WTC11 (cell line): Measurements from ENCODE around the gene ADAM22.

Experiments
- CBFB ChIP-seq: sonication (generic); formaldehyde crosslinking; IDR thresholded peaks from 2 replicates; pipeline ENCODE4 v1.8.1; 2022; ENCODE audit warnings: mild to moderate bottlenecking, low read depth, missing genetic modification reagents
- FOXK1 ChIP-seq: sonication (generic); formaldehyde crosslinking; IDR thresholded peaks from 2 replicates; pipeline ENCODE4 v1.8.0; 2022; ENCODE audit warnings: mild to moderate bottlenecking, moderate library complexity, missing genetic modification reagents
- JUN ChIP-seq: sonication (generic); formaldehyde crosslinking; IDR thresholded peaks from 2 replicates; pipeline ENCODE4 v1.8.0; 2023; ENCODE audit warnings: mild to moderate bottlenecking, missing genetic modification reagents
- KAT7 ChIP-seq: sonication (generic); formaldehyde crosslinking; IDR thresholded peaks from 2 replicates; pipeline ENCODE4 v1.8.1; 2023; ENCODE audit warnings: missing genetic modification reagents, mild to moderate bottlenecking, borderline replicate concordance
- NFYB ChIP-seq: sonication (generic); formaldehyde crosslinking; conservative IDR thresholded peaks from 2 replicates; pipeline ENCODE4 v1.8.0; 2022; ENCODE audit warnings: low read depth, missing genetic modification reagents
- SOX15 ChIP-seq: fragments of 250-450 bp; sonication (Bioruptor Pico); IDR thresholded peaks from 2 replicates; pipeline ENCODE4 v1.9.0; 2021; ENCODE audit warnings: mild to moderate bottlenecking
- SP1 ChIP-seq: sonication (generic); formaldehyde crosslinking; conservative IDR thresholded peaks from 2 replicates; pipeline ENCODE4 v1.8.1; 2022; ENCODE audit warnings: missing genetic modification reagents
- ZNF423 ChIP-seq: fragments of 250-450 bp; sonication (Bioruptor Pico); IDR thresholded peaks from 2 replicates; pipeline ENCODE4 v2.1.2; 2022; ENCODE audit warnings: mild to moderate bottlenecking, moderate library complexity
- TF ChIP-seq, protein P1 (sequence below): fragments of 200-600 bp; IDR thresholded peaks from 2 replicates; pipeline ENCODE4 v1.8.0; 2022; ENCODE audit warnings: antibody characterized with exemption
- TF ChIP-seq, protein P2 (sequence below): sonication (generic); formaldehyde crosslinking; IDR thresholded peaks from 2 replicates; pipeline ENCODE4 v1.8.1; 2023; ENCODE audit warnings: mild to moderate bottlenecking, missing genetic modification reagents, moderate library complexity
- TF ChIP-seq, protein P3 (sequence below): sonication (generic); formaldehyde crosslinking; IDR thresholded peaks from 2 replicates; pipeline ENCODE4 v1.8.0; 2022; ENCODE audit warnings: mild to moderate bottlenecking, missing genetic modification reagents

DNA sequence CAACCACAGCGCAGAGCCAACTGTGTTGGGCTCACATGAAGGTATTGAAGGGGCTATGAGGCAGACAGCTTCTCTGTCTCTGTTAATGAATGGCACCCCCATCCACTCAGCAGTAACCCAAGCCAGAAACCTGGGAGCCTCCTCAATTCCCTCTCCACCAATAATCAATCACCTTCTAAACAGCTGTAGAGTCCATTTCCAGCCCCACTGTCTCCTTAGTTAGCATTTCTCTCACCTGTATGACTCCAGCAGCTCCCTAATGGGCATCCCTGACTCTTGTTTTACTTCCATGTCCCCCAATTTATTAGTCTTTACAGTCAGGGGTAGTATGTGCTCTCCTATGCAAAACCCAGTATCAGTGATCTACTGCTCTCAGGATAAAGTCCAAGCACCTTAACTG, 278.9 kb downstream of the ADAM22 start:
- TF ChIP-seq, protein P1, sequence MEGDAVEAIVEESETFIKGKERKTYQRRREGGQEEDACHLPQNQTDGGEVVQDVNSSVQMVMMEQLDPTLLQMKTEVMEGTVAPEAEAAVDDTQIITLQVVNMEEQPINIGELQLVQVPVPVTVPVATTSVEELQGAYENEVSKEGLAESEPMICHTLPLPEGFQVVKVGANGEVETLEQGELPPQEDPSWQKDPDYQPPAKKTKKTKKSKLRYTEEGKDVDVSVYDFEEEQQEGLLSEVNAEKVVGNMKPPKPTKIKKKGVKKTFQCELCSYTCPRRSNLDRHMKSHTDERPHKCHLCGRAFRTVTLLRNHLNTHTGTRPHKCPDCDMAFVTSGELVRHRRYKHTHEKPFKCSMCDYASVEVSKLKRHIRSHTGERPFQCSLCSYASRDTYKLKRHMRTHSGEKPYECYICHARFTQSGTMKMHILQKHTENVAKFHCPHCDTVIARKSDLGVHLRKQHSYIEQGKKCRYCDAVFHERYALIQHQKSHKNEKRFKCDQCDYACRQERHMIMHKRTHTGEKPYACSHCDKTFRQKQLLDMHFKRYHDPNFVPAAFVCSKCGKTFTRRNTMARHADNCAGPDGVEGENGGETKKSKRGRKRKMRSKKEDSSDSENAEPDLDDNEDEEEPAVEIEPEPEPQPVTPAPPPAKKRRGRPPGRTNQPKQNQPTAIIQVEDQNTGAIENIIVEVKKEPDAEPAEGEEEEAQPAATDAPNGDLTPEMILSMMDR, result no peak
- TF ChIP-seq, protein P2, sequence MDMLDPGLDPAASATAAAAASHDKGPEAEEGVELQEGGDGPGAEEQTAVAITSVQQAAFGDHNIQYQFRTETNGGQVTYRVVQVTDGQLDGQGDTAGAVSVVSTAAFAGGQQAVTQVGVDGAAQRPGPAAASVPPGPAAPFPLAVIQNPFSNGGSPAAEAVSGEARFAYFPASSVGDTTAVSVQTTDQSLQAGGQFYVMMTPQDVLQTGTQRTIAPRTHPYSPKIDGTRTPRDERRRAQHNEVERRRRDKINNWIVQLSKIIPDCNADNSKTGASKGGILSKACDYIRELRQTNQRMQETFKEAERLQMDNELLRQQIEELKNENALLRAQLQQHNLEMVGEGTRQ (CRISPR knock-in tag), result no peak
- TF ChIP-seq ZNF423 (CRISPR knock-in tag) (no peak), SOX15 (CRISPR knock-in tag) (no peak), JUN (CRISPR knock-in tag) (no peak), NFYB (CRISPR knock-in tag) (no peak), CBFB (CRISPR knock-in tag) (no peak), SP1 (no peak), FOXK1 (CRISPR knock-in tag) (no peak), KAT7 (CRISPR knock-in tag) (no peak)
- TF ChIP-seq, protein P3, sequence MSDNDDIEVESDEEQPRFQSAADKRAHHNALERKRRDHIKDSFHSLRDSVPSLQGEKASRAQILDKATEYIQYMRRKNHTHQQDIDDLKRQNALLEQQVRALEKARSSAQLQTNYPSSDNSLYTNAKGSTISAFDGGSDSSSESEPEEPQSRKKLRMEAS (CRISPR knock-in tag), result no peak
